ENCODE data around the gene FLT1. TPM values are rescaled to one million over a fixed set of nuclear protein-coding genes. Genes with fewer than 3 reads are reported as not detected.

The FLT1 gene
- total and polyA plus RNA-seq, 2 of the 13 experiments (the other 11 are each of a cell fraction or from before 2014, with no cell fraction given): 0.02 TPM; not detected in 1

GRCh38 chr13:28394422-28394821, 100.5 kb downstream of the FLT1 start (continued):
- TF ChIP-seq ZNF609 (CRISPR knock-in tag; IDR thresholded peaks at IDR 0.05; ENCODE audit: borderline replicate concordance): no peak
- no peak for TF ChIP-seq KLF12 (CRISPR knock-in tag; IDR thresholded peaks at IDR 0.05; ENCODE audit: borderline replicate concordance)
- no peak for TF ChIP-seq ZNF20 (CRISPR knock-in tag; IDR thresholded peaks at IDR 0.05)
- no peak for TF ChIP-seq ZC3H13 (CRISPR knock-in tag; IDR thresholded peaks at IDR 0.05)
- TF ChIP-seq CHD4 (IDR thresholded peaks at IDR 0.05; ENCODE audit: borderline replicate concordance, low read length): no peak
- no peak for TF ChIP-seq FOXO4 (CRISPR knock-in tag; conservative IDR thresholded peaks at IDR 0.05)
- no peak for TF ChIP-seq ELK4 (CRISPR knock-in tag; IDR thresholded peaks at IDR 0.05; ENCODE audit: borderline replicate concordance)
- no peak for TF ChIP-seq ISX (CRISPR knock-in tag; conservative IDR thresholded peaks at IDR 0.05)
- TF ChIP-seq ZNF577 (CRISPR knock-in tag; IDR thresholded peaks at IDR 0.05; ENCODE audit: borderline replicate concordance, low read depth): no peak
